GM21737 (cell line): ENCODE data around the gene PHACTR1.

Experiments
- ATAC-seq: cut with Tn5 transposase; IDR thresholded peaks from one replicate; pipeline ENCODE4 v1.9.1; 2021; ENCODE audit warnings: mild to moderate bottlenecking, moderate library complexity; ENCODE audit not compliant: unreplicated experiment

The PHACTR1 gene

GRCh38 chr6:12976366-12976765 lies 259.8 kb downstream of the PHACTR1 start:
- no peak for ATAC-seq

- ATAC-seq, result no peak
These were observed 260.6 kb downstream of the PHACTR1 start for GRCh38 chr6:12977206-12977605.

- ATAC-seq, result no peak
These were observed 261.2 kb downstream of the PHACTR1 start for GRCh38 chr6:12977806-12978205.

GRCh38 chr6:12980741-12981140 lies 264.2 kb downstream of the PHACTR1 start:
- ATAC-seq, result no peak

DNA sequence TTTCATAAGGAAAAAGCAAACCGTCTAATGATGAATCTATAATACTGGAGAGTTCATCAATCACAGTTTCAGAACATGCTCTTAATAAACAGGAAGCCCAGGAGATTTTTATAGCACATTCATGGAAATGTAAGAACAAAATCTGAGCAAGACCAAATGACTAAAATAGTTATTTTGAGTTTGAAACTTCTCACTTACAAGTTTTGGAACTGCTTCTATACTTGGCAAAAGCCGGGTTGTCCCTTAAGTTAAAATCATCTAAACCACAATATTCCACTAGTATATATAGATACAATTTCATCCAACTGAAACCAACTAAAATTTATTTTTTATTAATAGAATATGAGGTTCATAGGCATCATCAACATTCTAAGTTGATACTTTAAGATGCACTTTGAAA lies 268.2 kb downstream of the PHACTR1 start:
- ATAC-seq, result no peak

GRCh38 chr6:12987783-12988182 lies 271.2 kb downstream of the PHACTR1 start:
- no peak for ATAC-seq

- no peak for ATAC-seq
These were observed 273.6 kb downstream of the PHACTR1 start for GRCh38 chr6:12990162-12990561.

GRCh38 chr6:12991435-12991834 lies 274.9 kb downstream of the PHACTR1 start:
- no peak for ATAC-seq

DNA sequence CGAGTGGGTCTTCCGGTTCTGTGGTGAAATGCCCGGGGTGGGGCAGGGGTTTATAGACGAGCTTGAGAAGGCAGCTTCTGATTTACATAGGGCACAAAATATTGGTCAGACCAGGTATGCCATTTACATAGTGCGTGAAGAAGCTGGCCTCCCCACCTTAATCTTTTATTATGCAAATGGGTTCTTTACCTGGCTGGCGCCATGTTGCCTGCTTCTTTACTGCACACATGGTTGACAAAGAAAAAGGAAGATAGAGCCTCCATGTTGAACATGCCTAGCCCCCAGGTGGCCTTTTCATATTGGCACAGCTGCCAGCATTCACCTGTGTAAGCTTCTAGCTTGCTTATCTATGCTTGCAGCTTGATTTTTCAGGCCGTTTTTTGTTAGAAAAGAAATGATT lies 276.2 kb downstream of the PHACTR1 start:
- ATAC-seq, result no peak

DNA sequence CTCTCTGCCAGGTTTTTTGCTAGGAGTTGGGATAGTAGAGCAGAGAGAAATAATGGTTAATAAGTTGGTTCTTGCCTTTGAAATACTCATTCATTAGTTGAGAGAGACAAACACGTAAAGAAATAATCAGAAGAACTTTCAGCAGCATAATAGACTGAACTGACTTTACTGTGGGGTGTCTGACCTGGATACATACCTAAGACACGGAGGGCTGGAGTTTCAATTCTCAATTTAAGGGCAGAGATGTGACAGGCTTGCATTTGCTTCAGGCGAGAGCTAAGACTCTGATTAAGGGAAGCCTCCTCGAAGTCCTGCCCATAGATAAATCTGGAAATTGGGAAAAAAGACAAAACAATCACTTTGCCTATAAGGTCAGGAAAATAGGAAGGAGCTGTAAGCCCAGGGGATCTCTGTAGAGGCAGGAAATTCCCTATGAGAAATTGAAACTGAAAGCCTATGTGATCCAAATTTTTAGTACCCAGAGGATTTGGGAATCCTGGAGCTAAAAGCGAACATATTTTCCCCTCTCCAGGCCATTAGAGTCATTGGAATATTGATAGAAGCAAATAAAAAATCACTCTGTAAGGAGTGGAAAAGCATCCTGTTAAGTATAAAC lies 276.8 kb downstream of the PHACTR1 start:
- ATAC-seq, result no peak

DNA sequence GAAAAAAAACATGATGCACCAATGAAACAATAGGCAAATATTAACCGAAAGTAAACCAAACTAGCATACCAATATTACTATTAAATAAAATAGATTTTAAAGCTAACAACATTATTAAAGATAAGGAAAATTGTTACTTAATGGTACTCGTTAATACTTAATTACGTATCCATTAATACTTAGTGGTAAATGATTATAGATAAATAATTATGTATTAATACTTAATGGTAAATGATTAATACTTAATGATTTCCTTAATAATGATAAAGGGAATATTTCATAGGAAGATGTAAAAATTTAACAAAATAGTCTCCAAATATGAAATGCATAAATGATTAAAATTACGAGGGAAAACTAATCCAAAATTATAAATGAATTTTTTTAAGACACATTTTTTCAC lies 278.9 kb downstream of the PHACTR1 start:
- no peak for ATAC-seq

GRCh38 chr6:13000537-13000936 lies 284.0 kb downstream of the PHACTR1 start:
- no peak for ATAC-seq

- ATAC-seq, result no peak
These were observed 285.4 kb downstream of the PHACTR1 start for GRCh38 chr6:13001927-13002326.

DNA sequence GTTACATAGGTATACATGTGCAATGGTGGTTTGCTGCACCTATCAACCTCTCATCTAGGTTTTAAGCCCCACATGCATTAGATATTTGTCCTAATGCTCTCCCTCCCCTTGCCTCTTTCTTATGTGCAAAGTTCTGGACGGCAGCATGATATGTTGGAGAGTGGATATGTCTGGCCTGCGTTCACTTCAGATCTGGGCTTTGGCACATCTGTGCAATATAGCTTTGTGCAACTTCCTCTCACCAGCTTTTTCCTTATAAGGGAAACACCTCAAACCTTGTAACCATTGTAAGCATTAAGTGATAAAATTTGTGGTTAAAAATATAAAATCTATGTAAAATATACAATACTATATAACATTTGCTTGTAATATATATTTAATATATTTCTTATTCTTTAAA lies 288.0 kb downstream of the PHACTR1 start:
- ATAC-seq, result no peak

GRCh38 chr6:13005994-13006393 lies 289.4 kb downstream of the PHACTR1 start:
- ATAC-seq, result no peak

GRCh38 chr6:13006578-13007300 lies 290.2 kb downstream of the PHACTR1 start:
- ATAC-seq, result no peak

DNA sequence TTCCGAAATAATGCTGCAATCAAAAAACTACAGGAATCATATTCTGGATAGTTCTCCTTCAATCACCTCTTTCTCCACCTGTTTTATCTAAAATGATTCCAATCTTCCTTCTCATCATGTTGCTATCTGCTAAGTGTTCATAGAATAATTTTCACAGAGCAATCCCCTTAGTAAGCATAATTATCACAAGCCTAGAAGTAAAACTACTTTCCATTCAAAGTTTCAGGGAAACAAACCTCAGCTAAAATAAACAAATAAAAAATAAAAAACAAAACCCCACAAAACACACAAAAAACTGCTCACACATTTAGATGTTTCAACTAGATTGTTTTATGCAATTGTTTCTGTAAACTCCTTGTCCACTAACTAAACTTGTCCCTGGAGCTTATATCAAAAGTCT lies 291.2 kb downstream of the PHACTR1 start:
- ATAC-seq, result no peak

DNA sequence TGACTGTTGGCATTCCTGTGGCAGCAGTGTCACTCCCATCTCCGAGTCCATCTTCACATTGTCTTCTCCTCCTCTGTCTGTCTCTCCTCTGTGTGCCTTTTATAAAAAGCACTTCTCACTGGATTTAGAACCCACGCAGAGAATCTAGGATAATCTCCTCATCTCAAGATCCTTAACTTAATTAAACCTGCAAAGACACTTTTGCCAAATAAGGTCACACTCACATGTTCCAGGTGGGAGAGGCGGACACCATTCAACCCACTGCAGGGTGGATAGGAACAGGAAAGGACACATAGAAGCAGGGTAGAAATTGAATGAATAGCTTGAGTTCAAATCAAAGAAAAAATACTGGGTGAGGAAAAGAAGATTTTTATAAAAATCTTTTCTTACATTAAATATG lies 292.5 kb downstream of the PHACTR1 start:
- no peak for ATAC-seq

GRCh38 chr6:13009461-13009860 lies 292.9 kb downstream of the PHACTR1 start:
- ATAC-seq, result no peak

- no peak for ATAC-seq
These were observed 295.1 kb downstream of the PHACTR1 start for GRCh38 chr6:13011612-13012146.

DNA sequence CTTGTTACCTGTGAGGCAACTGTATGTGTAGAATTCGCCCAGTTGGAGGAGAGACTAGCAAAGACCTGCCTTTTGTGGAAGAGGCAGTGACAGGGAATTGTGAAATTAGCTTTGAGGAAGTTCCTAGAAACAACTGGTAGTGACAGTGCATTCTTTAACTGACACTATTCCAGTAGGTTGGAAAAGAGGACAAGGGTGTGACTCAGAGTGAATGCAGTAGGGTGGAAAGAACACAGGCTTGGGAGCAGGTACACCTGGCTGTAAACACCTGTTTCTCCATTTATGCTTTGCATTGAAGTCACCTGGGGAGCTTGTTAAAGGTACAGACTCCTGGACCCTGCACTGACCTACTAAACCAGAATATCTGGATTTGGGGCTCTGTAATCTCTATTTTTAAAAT lies 295.7 kb downstream of the PHACTR1 start:
- no peak for ATAC-seq

DNA sequence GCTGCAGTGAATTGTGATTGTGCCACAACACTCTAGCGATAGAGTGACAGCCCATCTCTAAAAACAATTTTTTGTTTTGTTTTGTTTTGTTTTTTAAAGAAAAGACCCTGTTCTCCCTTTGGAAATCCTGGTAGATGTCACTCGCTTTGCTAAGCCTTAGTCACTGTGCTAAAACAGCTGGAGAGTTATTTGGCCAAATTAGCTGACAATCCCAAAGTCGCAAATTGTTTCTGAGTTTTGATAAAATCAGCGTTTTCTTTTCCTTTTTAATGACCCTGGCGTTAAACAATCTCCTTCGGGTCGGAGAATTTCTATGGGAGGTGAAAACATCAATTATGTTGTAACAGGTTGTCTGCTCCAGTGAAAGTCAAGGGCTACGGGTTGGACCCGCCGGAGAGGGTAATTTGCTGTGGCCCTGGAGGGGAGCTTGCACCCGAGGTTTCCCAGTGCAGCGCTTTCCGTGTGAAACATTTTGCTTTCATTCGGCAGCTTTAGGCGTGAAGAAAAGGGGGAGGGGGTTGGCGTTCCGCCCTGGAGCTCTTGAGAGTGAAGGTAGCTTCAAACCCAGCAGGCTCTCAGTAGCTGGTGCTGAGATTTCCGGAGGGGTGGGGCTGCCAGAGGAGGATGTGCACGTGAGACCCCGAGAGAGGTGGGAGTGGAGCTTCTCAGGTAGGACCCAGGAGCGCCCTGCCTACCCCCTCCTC lies 296.6 kb downstream of the PHACTR1 start:
- ATAC-seq, result no peak
